Uterus (tissue), 4 donors: ENCODE results near the gene METTL18. TPM values are rescaled to one million over a fixed set of nuclear protein-coding genes. Genes with fewer than 3 reads are reported as not detected.

ENCODE experiments used
- DNase-seq, 2 donors: peaks; one replicate each; pipeline ENCODE4 v3.0.0-alpha.2; 2019 to 2020
- H3K27ac ChIP-seq, 2 donors: fragments of 200-600 bp; sonication (generic); 1 replicate in 1 of 2; 2 replicates in 1 of 2; pipeline ENCODE4 v1.5.1; 2016 to 2018
- H3K27me3 ChIP-seq, 2 donors: fragments of 200-600 bp; sonication (generic); one replicate each; pipeline ENCODE4 v1.5.1; 2018 to 2019; ENCODE audit warnings: control low read depth in 1 of 2
- H3K36me3 ChIP-seq, 2 donors: fragments of 200-600 bp; sonication (generic); one replicate each; pipeline ENCODE4 v1.5.1; 2019; ENCODE audit warnings: control low read depth in 1 of 2
- H3K4me1 ChIP-seq, 2 donors: fragments of 200-600 bp; sonication (generic); one replicate each; pipeline ENCODE4 v1.5.1; 2018 to 2019; ENCODE audit warnings: control low read depth in 1 of 2
- H3K4me3 ChIP-seq, 2 donors: fragments of 200-600 bp; sonication (generic); 1 replicate in 1 of 2; 2 replicates in 1 of 2; pipeline ENCODE4 v1.5.1; 2018 to 2019; ENCODE audit warnings: mild to moderate bottlenecking in 1 of 2
- H3K9me3 ChIP-seq, 2 donors: fragments of 200-600 bp; sonication (generic); one replicate each; pipeline ENCODE4 v1.5.1; 2019; ENCODE audit warnings: control low read depth in 1 of 2
- CTCF ChIP-seq, 4 experiments: fragments of 200-600 bp in 2 of 4; fragments of 450-650 bp in 2 of 4; sonication (generic) in 2 of 4; IDR thresholded peaks; one replicate each; pipeline ENCODE4 v1.5.1; 2016 to 2019; ENCODE audit warnings: antibody characterized with exemption in 4 of 4, mild to moderate bottlenecking in 2 of 4, moderate library complexity in 1 of 4
- POLR2A ChIP-seq, 2 donors: fragments of 450-650 bp; IDR thresholded peaks; one replicate each; pipeline ENCODE4 v1.6.1; 2016; ENCODE audit warnings: antibody characterized with exemption in 2 of 2, mild to moderate bottlenecking in 1 of 2, moderate library complexity in 1 of 2
- intact Hi-C: fragments of 100-400 bp; cut with DNase I; formaldehyde crosslinking; loops from one replicate; pipeline ENCODE4 v1.15.1; 2023; ENCODE audit warnings: low total_unique reads
- total RNA-seq, 4 donors: library from RNA; depleted of rRNA in 3 of 4; stranded (reverse); fragments of >200 nt in 3 of 4; gene quantifications; one replicate each; pipeline versions ENCODE4 v1.1.0 to v1.2.4, GENCODE V29; 2014 to 2023
- donor health status: DM: yes; HTN: yes; CAD: no.

METTL18 gene
- total RNA-seq, 4 donors from 2014 or later, result 1.0 to 14.7 (median 10.2) TPM

- TF ChIP-seq CTCF (IDR thresholded peaks at IDR 0.05) (no peak), POLR2A (IDR thresholded peaks at IDR 0.05) (no peak)
- Histone ChIP-seq H3K9me3 (no peaks in the 10 kb centered on the region), H3K4me1 (no peaks in the 10 kb centered on the region), H3K36me3 (no peaks in the 10 kb centered on the region), H3K27ac (no peak overlapping the region), H3K27me3 (no peaks in the 10 kb centered on the region), H3K4me3 (no peak overlapping the region)
- DNase-seq, result no peak
- intact Hi-C loops, result no loop called here
Measured at GRCh38 chr1:169786974-169787373, 7.7 kb downstream of the METTL18 start.

GRCh38 chr1:169785267-169785666 is 9.4 kb downstream of the METTL18 start:
- no peak overlapping the region for H3K27ac ChIP-seq
- H3K4me1 ChIP-seq, result no peaks in the 10 kb centered on the region
- no peaks in the 10 kb centered on the region for H3K27me3 ChIP-seq
- no peaks in the 10 kb centered on the region for H3K9me3 ChIP-seq
- no peak for TF ChIP-seq CTCF (IDR thresholded peaks at IDR 0.05)
- no peak for TF ChIP-seq POLR2A (IDR thresholded peaks at IDR 0.05)
- H3K4me3 ChIP-seq, result no peak overlapping the region
- DNase-seq, result no peak
- H3K36me3 ChIP-seq, result no peaks in the 10 kb centered on the region
- intact Hi-C loops, result no loop called here

- Histone ChIP-seq H3K4me1 (no peaks in the 10 kb centered on the region), H3K36me3 (no peaks in the 10 kb centered on the region), H3K4me3 (no peak overlapping the region), H3K27ac (no peak overlapping the region), H3K27me3 (no peaks in the 10 kb centered on the region), H3K9me3 (no peaks in the 10 kb centered on the region)
- intact Hi-C loops, result no loop called here
- no peak for DNase-seq
- TF ChIP-seq CTCF (IDR thresholded peaks at IDR 0.05) (no peak), POLR2A (IDR thresholded peaks at IDR 0.05) (no peak)
Measured at GRCh38 chr1:169784102-169784501, 10.6 kb downstream of the METTL18 start.

GRCh38 chr1:169782596-169782995 is 12.1 kb downstream of the METTL18 start:
- no peak for TF ChIP-seq CTCF (IDR thresholded peaks at IDR 0.05)
- TF ChIP-seq POLR2A (IDR thresholded peaks at IDR 0.05), result no peak
- Histone ChIP-seq H3K27me3 (no peaks in the 10 kb centered on the region), H3K4me1 (no peaks in the 10 kb centered on the region), H3K9me3 (no peaks in the 10 kb centered on the region), H3K36me3 (no peaks in the 10 kb centered on the region), H3K27ac (no peak overlapping the region), H3K4me3 (no peak overlapping the region)
- intact Hi-C loops, result no loop called here
- DNase-seq, result no peak

GRCh38 chr1:169779970-169780369 is 14.7 kb downstream of the METTL18 start:
- no peak for DNase-seq
- Histone ChIP-seq H3K4me1 (no peaks in the 10 kb centered on the region), H3K36me3 (no peaks in the 10 kb centered on the region), H3K4me3 (no peak overlapping the region), H3K9me3 (no peaks in the 10 kb centered on the region), H3K27ac (no peak overlapping the region), H3K27me3 (no peaks in the 10 kb centered on the region)
- TF ChIP-seq CTCF (IDR thresholded peaks at IDR 0.05), result no peak
- no peak for TF ChIP-seq POLR2A (IDR thresholded peaks at IDR 0.05)
- intact Hi-C loops, result no loop called here
